NCI-H1417 treated with DMSO at 0.1 percent for 48 hours (cell line): ENCODE measurements around the gene SHISAL1.

Experiments
- DNase-seq: peaks from one replicate; lab custom pipeline; 2025; lab: John Stamatoyannopoulos, UW

The SHISAL1 gene

DNA sequence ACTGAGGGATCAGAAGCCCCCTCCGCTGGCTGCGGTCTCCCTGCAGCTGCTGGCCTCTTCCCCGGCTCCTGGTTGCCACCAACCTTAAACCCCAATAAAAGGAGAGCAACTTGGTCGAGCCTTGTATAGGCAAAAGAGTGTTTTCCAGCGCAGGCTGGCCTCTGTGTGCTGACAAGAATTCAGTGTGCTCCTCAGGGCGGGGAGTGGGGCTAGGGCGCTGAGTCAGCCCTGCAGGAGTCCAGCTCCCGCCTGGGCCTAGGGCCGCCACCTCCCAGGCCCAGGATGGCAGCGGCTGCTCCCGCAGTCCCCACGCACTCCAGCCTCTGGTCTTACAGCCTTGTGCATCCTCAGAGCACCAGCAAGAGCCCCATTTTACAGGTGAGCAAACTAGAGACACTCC lies at the start of gene SHISAL1:
SHISAL1 (minus strand) TSS at position 186 of the 400 bp plus-strand sequence. CDS start 12,006 bp downstream, outside the sequence.
- no peak for DNase-seq

DNA sequence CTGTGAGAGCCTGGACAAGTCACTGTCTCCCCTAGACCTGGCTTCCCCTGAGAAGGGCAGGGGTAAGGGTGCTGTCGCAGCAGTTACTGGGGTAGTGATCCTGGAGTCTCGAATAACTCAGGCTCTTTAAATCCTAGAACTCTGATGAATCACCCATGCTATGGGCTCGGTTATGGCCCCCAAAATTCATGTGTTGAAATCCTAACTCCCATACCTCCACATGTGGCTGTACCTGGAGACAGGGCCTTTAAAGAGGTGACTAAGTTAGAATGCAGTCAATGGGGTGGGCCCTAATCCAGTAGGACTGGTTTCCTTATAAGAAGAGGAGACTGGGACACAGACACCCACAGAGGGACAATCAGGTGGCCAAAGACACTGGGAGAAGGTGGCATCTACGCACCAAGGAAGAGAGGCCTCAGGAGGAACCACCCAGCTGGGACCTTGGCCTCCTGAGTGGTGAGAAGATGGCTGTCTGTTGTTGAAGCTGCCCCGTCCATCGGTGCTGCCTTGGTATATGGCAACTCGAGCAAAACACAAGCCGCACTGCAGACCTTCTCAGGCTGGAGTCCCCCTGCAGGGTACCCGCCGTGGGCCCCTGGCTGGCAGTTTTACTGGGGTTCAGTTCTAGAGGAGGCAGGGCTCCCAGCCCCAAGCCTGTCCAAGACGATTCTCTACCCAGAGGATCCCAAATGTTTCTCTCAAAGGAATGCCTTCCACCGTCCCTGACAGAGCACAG lies 48.8 kb upstream of the SHISAL1 start:
- DNase-seq, result no peak

GRCh38 chr22:44360668-44361381 lies 48.1 kb upstream of the SHISAL1 start:
- no peak for DNase-seq

DNA sequence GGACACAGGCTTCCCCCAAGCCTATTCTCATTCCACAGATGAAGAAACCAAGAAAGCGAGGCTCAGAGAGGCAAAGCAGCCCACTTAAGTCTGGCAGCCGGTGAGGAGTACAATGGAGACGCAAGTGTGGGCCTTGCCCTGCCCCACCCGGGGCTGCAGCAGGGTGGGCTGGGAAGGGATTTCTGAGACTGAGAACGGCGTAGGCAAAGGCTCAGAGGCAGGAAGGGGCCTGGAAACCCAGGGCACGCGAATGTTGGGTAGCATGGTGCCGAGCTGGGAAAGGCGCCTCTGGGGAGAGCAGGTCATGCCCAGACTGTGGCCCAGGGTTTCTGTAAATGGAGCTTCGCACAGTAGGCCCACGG lies 47.5 kb upstream of the SHISAL1 start:
- no peak for DNase-seq

GRCh38 chr22:44359496-44360110 lies 46.9 kb upstream of the SHISAL1 start:
- no peak for DNase-seq

DNA sequence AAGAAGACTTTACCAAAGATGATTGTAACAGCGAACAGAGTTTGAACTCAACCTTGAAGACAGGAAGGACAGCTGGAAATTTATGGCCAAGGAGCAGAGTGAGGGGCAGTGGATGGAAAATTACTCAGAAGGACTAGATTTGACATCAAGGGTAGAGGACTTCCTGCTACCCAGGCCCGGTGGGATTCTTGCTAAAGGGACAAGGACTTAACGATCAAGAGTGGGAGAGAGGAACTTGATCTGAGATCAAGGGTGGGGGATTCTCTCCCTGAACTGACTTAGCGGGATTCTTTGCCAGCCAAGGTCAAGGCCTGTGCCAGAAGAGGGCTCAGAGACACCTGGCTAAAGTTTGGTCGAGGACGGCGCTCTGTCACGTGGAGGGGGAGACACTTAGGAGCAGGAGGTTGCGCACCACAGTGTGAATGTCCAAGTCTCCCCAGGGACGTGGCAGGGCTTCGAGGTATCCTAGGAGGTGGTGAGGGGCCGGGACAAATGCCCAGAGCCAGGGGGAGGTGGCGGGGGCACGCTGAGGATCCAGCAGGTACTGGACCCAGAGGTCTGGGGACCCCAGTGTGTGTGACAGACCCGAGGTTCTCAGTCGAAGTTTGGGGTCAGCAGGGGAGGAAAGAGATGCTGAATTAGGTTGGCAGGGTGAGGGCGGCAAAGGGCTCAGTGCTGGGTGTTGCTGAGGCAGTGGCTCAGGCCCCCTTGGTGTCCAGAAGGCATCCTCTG lies 46.1 kb upstream of the SHISAL1 start:
- DNase-seq, result no peak

DNA sequence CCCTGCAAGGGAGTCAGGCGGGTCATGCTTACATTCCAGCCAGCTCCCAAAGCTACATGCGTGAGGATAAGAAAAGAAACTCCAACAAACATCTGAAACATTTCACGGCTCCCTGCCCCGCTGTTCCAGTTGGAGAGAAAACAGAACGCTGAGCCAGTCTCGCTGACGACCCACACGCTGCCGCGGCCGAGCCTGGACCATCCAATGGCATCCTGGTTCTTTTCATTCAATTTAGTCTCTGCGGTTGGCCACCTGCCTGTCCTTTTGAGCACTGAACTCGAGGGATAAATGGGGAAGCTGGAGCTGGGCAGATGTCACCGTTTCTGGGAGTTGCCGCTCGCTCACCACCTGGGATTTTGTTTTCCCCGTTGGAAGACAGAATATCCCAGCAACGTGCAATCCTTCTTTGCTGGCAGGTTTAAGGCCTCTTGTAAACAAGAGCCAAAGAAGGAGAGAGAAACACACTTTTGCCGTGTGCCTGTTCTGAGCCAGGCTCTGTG lies 45.3 kb upstream of the SHISAL1 start:
- no peak for DNase-seq

GRCh38 chr22:44357296-44357965 lies 44.7 kb upstream of the SHISAL1 start:
- no peak for DNase-seq

DNA sequence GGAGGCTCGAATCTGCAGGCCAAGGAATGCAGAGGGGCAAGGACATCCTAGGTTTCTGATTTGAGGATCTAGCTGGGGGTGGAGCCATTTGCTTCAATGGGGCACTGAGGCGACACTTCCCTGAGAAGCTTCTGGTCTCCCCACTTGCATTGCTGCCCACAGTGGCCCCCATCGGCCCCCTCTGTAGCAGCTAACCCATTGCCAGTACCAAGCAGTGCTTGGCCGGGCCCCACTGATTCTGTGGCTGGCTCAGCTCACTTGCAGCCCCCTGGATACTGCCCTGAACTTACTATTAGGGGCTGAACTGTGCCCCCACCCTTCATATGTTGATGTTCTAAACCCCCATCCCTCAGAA lies 42.9 kb upstream of the SHISAL1 start:
- DNase-seq, result no peak

DNA sequence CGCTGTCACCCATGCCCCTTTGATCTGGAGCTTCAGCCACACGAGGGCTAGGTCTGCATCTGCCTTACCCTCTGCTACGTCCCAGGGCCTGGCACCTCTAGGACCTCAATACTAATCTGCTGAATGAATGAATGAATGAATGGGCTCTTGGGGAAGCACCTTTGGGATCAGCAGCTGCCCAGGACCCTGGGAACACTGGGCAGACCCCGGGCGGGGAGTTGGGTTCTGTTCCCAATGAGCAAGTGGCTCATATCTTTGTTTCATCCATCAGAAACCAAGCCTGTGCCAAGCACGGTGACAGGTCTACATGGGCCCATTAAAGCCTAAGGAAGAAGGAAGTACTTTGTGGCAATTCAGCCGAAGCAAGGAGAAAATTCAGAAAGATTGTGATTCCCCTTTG lies 41.5 kb upstream of the SHISAL1 start:
- DNase-seq, result no peak

GRCh38 chr22:44353041-44353440 lies 40.3 kb upstream of the SHISAL1 start:
- DNase-seq, result no peak

DNA sequence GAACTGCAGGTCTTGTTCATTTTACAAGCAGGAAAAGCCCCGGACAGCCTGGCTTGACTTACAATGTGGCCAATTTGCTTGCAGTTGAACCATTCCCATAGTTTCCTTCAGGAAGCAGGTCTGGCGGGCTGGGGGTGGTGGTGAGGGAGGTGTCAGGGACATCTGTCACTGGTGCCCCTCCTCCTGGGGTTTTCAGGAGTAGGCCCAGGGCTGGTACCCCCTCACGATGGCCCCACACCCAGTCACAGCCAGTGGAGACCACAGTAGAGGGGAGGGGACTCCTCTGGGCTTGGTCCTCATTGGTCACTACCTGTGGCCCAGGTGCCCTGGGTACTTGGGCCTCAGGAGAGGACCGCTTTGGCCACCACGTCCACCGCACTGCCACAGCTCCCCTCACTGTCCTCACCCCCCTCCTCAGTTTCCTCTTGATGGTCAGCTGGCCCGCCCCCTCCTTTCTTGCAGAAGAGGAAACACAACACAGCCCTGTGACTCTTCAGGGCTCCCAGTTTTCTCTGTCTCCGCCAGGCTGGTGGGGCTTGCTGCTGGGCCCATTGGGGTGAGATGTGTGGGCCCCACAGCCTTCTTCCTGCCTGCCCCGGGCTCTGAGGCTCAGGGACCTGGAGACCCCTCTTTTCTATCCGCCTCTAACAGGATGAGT lies 39.8 kb upstream of the SHISAL1 start:
- no peak for DNase-seq

DNA sequence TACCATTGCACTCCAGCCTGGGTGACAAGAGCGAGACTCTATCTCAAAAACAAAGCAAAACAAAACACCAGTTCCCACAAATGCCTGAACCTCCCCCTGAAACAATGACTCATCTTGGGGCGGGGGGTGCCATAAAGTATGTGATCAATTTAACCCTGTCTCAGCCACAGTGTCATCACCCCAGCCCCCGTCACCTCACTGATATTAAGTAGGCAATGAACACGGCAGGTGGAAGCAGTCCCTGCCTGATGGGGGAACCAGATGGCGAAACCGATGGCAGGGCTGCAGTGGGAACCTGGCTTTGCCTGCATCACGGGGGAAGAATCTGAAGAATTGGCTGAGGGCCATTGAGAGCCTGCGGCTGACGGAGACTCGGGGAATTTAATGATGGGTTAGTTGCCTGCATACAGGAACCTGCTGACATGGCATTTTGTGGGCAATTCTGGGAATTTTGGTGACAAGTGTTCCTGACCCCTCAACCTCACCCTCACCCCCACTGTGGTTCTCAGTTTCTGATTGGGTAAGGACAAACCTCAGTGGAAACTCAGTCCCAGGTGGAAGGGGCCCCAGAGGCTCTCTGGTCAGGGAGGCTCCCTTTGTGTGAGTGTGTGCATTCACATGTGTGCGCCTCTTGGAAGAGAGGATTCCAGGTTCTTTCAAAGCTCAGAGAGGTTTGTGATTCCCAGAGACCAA lies 39.1 kb upstream of the SHISAL1 start:
- no peak for DNase-seq

- DNase-seq, result no peak
Measured at GRCh38 chr22:44351037-44351436, 38.3 kb upstream of the SHISAL1 start.

- no peak for DNase-seq
Measured at GRCh38 chr22:44349594-44349993, 36.8 kb upstream of the SHISAL1 start.

DNA sequence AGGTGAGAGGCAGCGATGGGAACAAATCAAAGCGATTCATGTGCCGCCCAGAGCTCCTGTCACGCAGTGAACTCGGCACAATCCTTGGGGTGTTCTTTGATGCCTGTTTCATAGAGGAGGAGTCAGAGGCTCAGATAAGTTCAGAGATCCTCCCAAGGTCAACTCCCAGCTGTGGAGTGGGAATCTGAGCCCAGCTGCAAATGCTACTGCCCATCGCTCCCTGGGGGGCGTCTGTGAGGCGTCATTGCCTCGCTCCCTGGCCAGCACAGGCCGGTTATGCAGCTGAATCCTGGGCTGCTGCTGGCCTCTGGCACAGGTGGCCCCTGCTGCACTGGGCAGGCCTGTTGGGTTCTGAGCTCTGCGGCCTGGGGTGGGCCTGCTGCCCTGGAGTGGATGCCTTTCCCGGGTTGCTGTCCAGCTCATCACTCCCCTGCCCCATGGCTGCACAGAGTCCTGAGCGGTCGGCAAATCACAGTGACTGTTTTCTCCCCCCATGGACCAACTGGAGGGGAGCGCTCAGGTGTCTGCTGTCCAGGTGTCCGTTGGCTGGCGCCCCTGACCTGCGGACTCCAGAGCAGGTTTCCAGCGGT lies 36.3 kb upstream of the SHISAL1 start:
- DNase-seq, result no peak

DNA sequence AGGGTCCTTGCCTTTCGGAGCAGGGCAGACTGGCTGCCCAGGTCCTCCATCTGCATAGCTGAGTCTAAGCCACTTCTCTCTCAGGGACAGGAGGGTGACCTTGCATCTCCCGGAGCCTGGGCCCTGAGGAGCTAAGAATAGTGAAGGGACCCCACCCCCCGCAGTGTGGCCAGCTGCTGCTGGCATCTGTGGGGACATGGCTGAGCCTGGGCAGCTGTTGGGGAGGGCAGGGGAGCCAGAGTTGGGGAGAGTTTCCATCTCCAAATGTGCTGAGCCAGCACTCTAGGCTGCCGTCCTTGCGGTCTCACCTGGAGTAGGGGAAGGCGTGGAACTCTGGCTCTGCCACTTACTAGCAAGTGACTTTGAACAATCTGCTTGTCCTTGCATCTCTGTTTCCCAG lies 34.8 kb upstream of the SHISAL1 start:
- no peak for DNase-seq

DNA sequence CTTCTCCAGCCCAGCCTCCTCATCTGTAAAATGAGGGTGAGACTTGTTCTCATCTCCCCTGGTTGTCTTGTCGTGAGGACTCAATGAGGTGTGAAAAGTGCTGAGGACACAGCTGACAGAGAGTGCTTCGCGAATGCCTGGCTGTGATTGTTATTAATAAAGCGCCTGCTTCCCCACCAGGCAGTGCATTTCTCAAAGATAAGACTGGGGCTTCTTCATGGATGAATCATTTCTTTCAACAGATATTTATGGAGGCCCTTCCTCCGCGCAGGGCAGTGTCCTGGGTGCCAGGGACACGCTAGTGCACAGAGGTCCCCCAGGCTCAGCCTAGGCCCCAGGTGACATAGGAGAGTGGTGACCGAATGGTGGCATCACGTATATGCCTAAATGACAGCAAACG lies 34.3 kb upstream of the SHISAL1 start:
- no peak for DNase-seq

DNA sequence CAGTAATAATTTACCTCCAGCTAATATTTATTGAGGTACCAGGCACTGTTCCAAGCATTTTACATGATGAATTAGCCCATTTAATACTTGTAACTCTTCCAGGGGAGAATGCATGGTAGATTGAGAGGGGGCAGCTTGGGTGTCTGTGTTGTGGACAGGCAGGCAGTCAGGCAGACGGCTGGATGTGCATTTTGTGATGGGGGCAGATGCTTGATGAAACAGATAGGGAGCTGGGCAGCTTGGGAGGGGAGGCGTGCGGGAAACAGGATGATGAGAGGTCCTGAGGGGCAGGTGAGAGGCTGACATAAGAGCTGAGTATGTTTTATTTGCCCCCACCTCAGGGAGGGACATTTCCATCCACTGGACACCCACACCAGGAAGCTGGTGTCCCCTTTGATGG lies 33.1 kb upstream of the SHISAL1 start:
- DNase-seq, result no peak

- no peak for DNase-seq
Measured at GRCh38 chr22:44344407-44344806, 31.7 kb upstream of the SHISAL1 start.
